ENCODE data around the gene E2F8. TPM values are rescaled to one million over a fixed set of nuclear protein-coding genes. Genes with fewer than 3 reads are reported as not detected.

E2F8 gene
- total and polyA plus RNA-seq, 2 donors (not counting 1 experiment from before 2014, with no cell fraction given), result 0.22 to 0.24 TPM

- CTCF ChIA-PET, result no interaction called here
- H2AFZ ChIP-seq (ENCODE audit: insufficient read depth, low read depth, low read length, poor library complexity, severe bottlenecking), result no peak overlapping the region
- Mint-ChIP-seq H3K27me3 (no peaks in the 10 kb centered on the region), H3K9me3 (ENCODE audit: insufficient read depth) (no peaks in the 10 kb centered on the region), H3K4me3 (no peak overlapping the region), H3K27ac (no peak overlapping the region), H3K4me1 (no peaks in the 10 kb centered on the region)
- TF ChIP-seq EZH2 (IDR thresholded peaks at IDR 0.05; ENCODE audit: borderline replicate concordance, insufficient read depth, low read depth, low read length, poor library complexity, severe bottlenecking) (no peak), CTCF (IDR thresholded peaks at IDR 0.05) (no peak)
- no peaks in the 10 kb centered on the region for H3K36me3 ChIP-seq (replicated peaks in 1 of 2; ENCODE audit: control extremely low read depth in 1 of 2, control insufficient read depth in 1 of 2, extremely low read depth in 1 of 2, insufficient read depth in 2 of 2, low read length in 1 of 2)
- no peaks in the 10 kb centered on the region for H3K4me1 ChIP-seq (ENCODE audit: control insufficient read depth in 2 of 2, insufficient read depth in 2 of 2, low read length in 2 of 2)
- 77% methylated on average over 5 of the region's 5 CpGs for WGBS (ENCODE audit: insufficient coverage)
- no peaks in the 10 kb centered on the region for H3K79me2 ChIP-seq (ENCODE audit: control insufficient read depth, insufficient read depth, low read length)
- POLR2A ChIA-PET, result no interaction called here
- no peak overlapping the region for H3K4me3 ChIP-seq (ENCODE audit: control extremely low read depth in 1 of 5, extremely low read depth in 1 of 5, insufficient read depth in 1 of 5, low read depth in 2 of 5, low read length in 4 of 5)
- no peak overlapping the region for H3K27ac ChIP-seq (ENCODE audit: low read length in 2 of 2)
- intact Hi-C loops (cut with micrococcal nuclease), result no loop called here
- no peaks in the 10 kb centered on the region for H4K20me1 ChIP-seq (ENCODE audit: control insufficient read depth, insufficient read depth, low read length, poor library complexity, severe bottlenecking)
- no peaks in the 10 kb centered on the region for H3K9me3 ChIP-seq (ENCODE audit: control extremely low read depth in 1 of 3, control insufficient read depth in 2 of 3, insufficient read depth in 1 of 3, low read length in 2 of 3)
- ATAC-seq (ENCODE audit: low read depth) (no peak), DNase-seq (no peak)
- no peaks in the 10 kb centered on the region for H3K27me3 ChIP-seq (replicated peaks in 1 of 4; ENCODE audit: control extremely low read depth in 1 of 4, control insufficient read depth in 3 of 4, insufficient read depth in 4 of 4, low read length in 3 of 4)
- H3K9ac ChIP-seq (ENCODE audit: low read length), result no peak overlapping the region
- no peak overlapping the region for H3K4me2 ChIP-seq (replicated peaks; ENCODE audit: low read depth, low read length, poor library complexity, severe bottlenecking)
Measured at GRCh38 chr11:19187114-19187832, 53.5 kb downstream of the E2F8 start.

GRCh38 chr11:19185516-19186052 lies 55.2 kb downstream of the E2F8 start:
- H3K27me3 Mint-ChIP-seq, result no peaks in the 10 kb centered on the region
- H3K9me3 ChIP-seq (ENCODE audit: control extremely low read depth in 1 of 3, control insufficient read depth in 2 of 3, insufficient read depth in 1 of 3, low read length in 2 of 3), result no peaks in the 10 kb centered on the region
- H3K27me3 ChIP-seq (replicated peaks in 1 of 4; ENCODE audit: control extremely low read depth in 1 of 4, control insufficient read depth in 3 of 4, insufficient read depth in 4 of 4, low read length in 3 of 4), result no peaks in the 10 kb centered on the region
- no peak overlapping the region for H3K27ac Mint-ChIP-seq
- H2AFZ ChIP-seq (ENCODE audit: insufficient read depth, low read depth, low read length, poor library complexity, severe bottlenecking), result no peak overlapping the region
- ChIA-PET POLR2A (no interaction called here), CTCF (no interaction called here)
- H3K4me3 Mint-ChIP-seq, result no peak overlapping the region
- ATAC-seq (ENCODE audit: low read depth), result no peak
- H3K4me1 Mint-ChIP-seq, result no peaks in the 10 kb centered on the region
- no peak for DNase-seq
- H3K4me2 ChIP-seq (replicated peaks; ENCODE audit: low read depth, low read length, poor library complexity, severe bottlenecking), result no peak overlapping the region
- no peaks in the 10 kb centered on the region for H3K9me3 Mint-ChIP-seq (ENCODE audit: insufficient read depth)
- no peak overlapping the region for H3K4me3 ChIP-seq (ENCODE audit: control extremely low read depth in 1 of 5, extremely low read depth in 1 of 5, insufficient read depth in 1 of 5, low read depth in 2 of 5, low read length in 4 of 5)
- H3K79me2 ChIP-seq (ENCODE audit: control insufficient read depth, insufficient read depth, low read length), result no peaks in the 10 kb centered on the region
- no peaks in the 10 kb centered on the region for H3K36me3 ChIP-seq (replicated peaks in 1 of 2; ENCODE audit: control extremely low read depth in 1 of 2, control insufficient read depth in 1 of 2, extremely low read depth in 1 of 2, insufficient read depth in 2 of 2, low read length in 1 of 2)
- H4K20me1 ChIP-seq (ENCODE audit: control insufficient read depth, insufficient read depth, low read length, poor library complexity, severe bottlenecking), result no peaks in the 10 kb centered on the region
- TF ChIP-seq EZH2 (IDR thresholded peaks at IDR 0.05; ENCODE audit: borderline replicate concordance, insufficient read depth, low read depth, low read length, poor library complexity, severe bottlenecking), result no peak
- no peak for TF ChIP-seq CTCF (IDR thresholded peaks at IDR 0.05)
- intact Hi-C loops (cut with micrococcal nuclease), result no loop called here
- 94% methylated on average over 5 of the region's 6 CpGs for WGBS (ENCODE audit: insufficient coverage)
- no peaks in the 10 kb centered on the region for H3K4me1 ChIP-seq (ENCODE audit: control insufficient read depth in 2 of 2, insufficient read depth in 2 of 2, low read length in 2 of 2)
- no peak overlapping the region for H3K27ac ChIP-seq (ENCODE audit: low read length in 2 of 2)
- no peak overlapping the region for H3K9ac ChIP-seq (ENCODE audit: low read length)

All from B cell (primary cell).